PC-3 (cell line): ENCODE results near the gene MRPL49. TPM values are rescaled to one million over a fixed set of nuclear protein-coding genes. Genes with fewer than 3 reads are reported as not detected.

ENCODE experiments used
- ATAC-seq: fragments of 200-7000 bp; cut with Tn5 transposase; 2 replicates; pipeline ENCODE4 v1.9.1; 2020; ENCODE audit warnings: mild to moderate bottlenecking, moderate library complexity
- BruUV-seq: library from RNA; stranded (reverse); fragments of 400-500 nt; replicated peaks from 2 replicates; lab custom pipeline; 2021; lab: Mats Ljungman, UMichigan
- CTCF ChIA-PET: fragments of 300-600 bp; sonication (Branson Sonifier 250); formaldehyde crosslinking; loops from one replicate; lab custom pipeline; 2022; ENCODE audit warnings: antibody characterized with exemption; lab: Charles Lee
- POLR2A ChIA-PET: fragments of 300-600 bp; sonication (Branson Sonifier 250); formaldehyde crosslinking; loops from one replicate; lab custom pipeline; 2022; ENCODE audit warnings: antibody characterized with exemption; ENCODE audit not compliant: unreplicated experiment; lab: Charles Lee
- DNase-seq: peaks from one replicate; pipeline ENCODE4 v3.0.0-alpha.2; 2015
- H2AFZ ChIP-seq: fragments of 300-600 bp; sonication (generic); 2 replicates; pipeline ENCODE4 v1.6.0; 2016; ENCODE audit warnings: antibody characterized with exemption, low read length
- H3F3A ChIP-seq: fragments of 300-600 bp; sonication (generic); one replicate; pipeline ENCODE4 v1.6.0; 2017; ENCODE audit warnings: antibody characterized with exemption, low read length, control low read depth, mild to moderate bottlenecking; ENCODE audit not compliant: unreplicated experiment
- H3K27ac ChIP-seq: fragments of 300-600 bp; sonication (generic); 2 replicates; pipeline ENCODE4 v1.5.1; 2016; ENCODE audit warnings: mild to moderate bottlenecking, low read length
- H3K27me3 ChIP-seq: fragments of 300-600 bp; sonication (generic); 2 replicates; pipeline ENCODE4 v1.6.1; 2016; ENCODE audit warnings: low read length, mixed read lengths
- H3K36me3 ChIP-seq: fragments of 300-600 bp; sonication (generic); 2 replicates; pipeline ENCODE4 v1.6.1; 2016; ENCODE audit warnings: low read depth, mixed run types, low read length, mixed read lengths
- H3K4me1 ChIP-seq: fragments of 300-600 bp; sonication (generic); 2 replicates; pipeline ENCODE4 v1.5.1; 2016; ENCODE audit warnings: low read length; ENCODE audit not compliant: insufficient read depth
- H3K4me2 ChIP-seq: fragments of 300-600 bp; sonication (generic); 2 replicates; pipeline ENCODE4 v1.6.0; 2016; ENCODE audit warnings: low read length
- H3K4me3 ChIP-seq: fragments of 300-600 bp; sonication (generic); 2 replicates; pipeline ENCODE4 v1.5.1; 2016; ENCODE audit warnings: mild to moderate bottlenecking, low read length, mixed read lengths
- H3K79me2 ChIP-seq: fragments of 300-600 bp; sonication (generic); 2 replicates; pipeline ENCODE4 v1.6.1; 2017; ENCODE audit warnings: low read length, mixed read lengths
- H3K9ac ChIP-seq: fragments of 300-600 bp; sonication (generic); 2 replicates; pipeline ENCODE4 v1.6.0; 2016; ENCODE audit warnings: mild to moderate bottlenecking, low read length
- H3K9me2 ChIP-seq: fragments of 300-600 bp; sonication (generic); replicated peaks from 2 replicates; pipeline ENCODE4 v1.6.1; 2016; ENCODE audit warnings: mixed run types, low read length, mixed read lengths
- H3K9me3 ChIP-seq: fragments of 300-600 bp; sonication (generic); 2 replicates; pipeline ENCODE4 v1.6.1; 2016; ENCODE audit warnings: low read length, mixed read lengths
- H4K20me1 ChIP-seq: fragments of 300-600 bp; sonication (generic); 2 replicates; pipeline ENCODE4 v1.6.1; 2016; ENCODE audit warnings: low read length, mixed read lengths
- EZH2 ChIP-seq: fragments of 300-600 bp; sonication (generic); IDR thresholded peaks from one replicate; pipeline ENCODE4 v1.6.1; 2017; ENCODE audit warnings: antibody characterized with exemption, mild to moderate bottlenecking, low read length; ENCODE audit not compliant: unreplicated experiment
- EZH2phosphoT487 ChIP-seq: fragments of 300-600 bp; sonication (generic); IDR thresholded peaks from 2 replicates; pipeline ENCODE4 v1.6.1; 2018; ENCODE audit warnings: mild to moderate bottlenecking, antibody characterized with exemption, low read length, borderline replicate concordance
- intact Hi-C: fragments of 100-400 bp; cut with micrococcal nuclease; formaldehyde crosslinking; loops from 2 replicates; pipeline ENCODE4 v1.9.0; 2023
- total RNA-seq: library from RNA; depleted of rRNA; stranded (reverse); fragments of >200 nt; gene quantifications from 2 replicates; pipeline ENCODE4 v1.2.3, GENCODE V29; 2014
- TF ChIP-seq, protein P1 (sequence below): fragments of 300-600 bp; sonication (generic); conservative IDR thresholded peaks from 2 replicates; pipeline ENCODE4 v1.5.1; 2017; ENCODE audit warnings: antibody characterized with exemption, low read depth, mild to moderate bottlenecking, low read length

The MRPL49 gene
- total RNA-seq, 1 experiment from 2014 or later, result 163 TPM

DNA sequence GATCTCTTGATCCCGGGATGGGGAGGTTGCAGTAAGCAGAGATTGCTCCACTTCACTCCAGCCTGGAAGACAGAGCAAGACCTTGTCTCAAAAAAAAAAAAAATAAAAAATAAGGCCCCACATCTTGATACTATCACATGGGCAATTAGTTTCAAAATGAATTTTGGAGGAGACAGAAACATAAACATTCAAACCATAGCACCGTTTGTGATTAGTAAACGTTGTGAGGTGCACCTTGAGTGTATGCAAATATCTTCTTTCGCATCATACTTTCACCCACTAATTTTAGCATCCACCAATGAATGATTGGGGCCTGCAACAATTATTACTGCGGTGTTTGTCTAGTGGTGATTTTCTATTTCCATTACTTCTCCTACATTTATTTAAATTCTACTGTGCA is 36.9 kb downstream of the MRPL49 start:
- BruUV-seq, result no TSS peak
- no peak overlapping the region for H3K4me2 ChIP-seq
- ChIA-PET CTCF (no interaction called here), POLR2A (no interaction called here)
- no peaks in the 10 kb centered on the region for H3K79me2 ChIP-seq
- H3F3A ChIP-seq, result no peaks in the 10 kb centered on the region
- no peaks in the 10 kb centered on the region for H3K9me2 ChIP-seq
- no peak overlapping the region for H2AFZ ChIP-seq
- H3K27ac ChIP-seq, result no peak overlapping the region
- no peaks in the 10 kb centered on the region for H3K4me1 ChIP-seq
- H4K20me1 ChIP-seq, result no peaks in the 10 kb centered on the region
- no peaks in the 10 kb centered on the region for H3K27me3 ChIP-seq
- H3K4me3 ChIP-seq, result no peak overlapping the region
- no peaks in the 10 kb centered on the region for H3K36me3 ChIP-seq
- H3K9ac ChIP-seq, result no peak overlapping the region
- intact Hi-C loops, result no loop called here
- no peak for DNase-seq
- TF ChIP-seq, protein P1, sequence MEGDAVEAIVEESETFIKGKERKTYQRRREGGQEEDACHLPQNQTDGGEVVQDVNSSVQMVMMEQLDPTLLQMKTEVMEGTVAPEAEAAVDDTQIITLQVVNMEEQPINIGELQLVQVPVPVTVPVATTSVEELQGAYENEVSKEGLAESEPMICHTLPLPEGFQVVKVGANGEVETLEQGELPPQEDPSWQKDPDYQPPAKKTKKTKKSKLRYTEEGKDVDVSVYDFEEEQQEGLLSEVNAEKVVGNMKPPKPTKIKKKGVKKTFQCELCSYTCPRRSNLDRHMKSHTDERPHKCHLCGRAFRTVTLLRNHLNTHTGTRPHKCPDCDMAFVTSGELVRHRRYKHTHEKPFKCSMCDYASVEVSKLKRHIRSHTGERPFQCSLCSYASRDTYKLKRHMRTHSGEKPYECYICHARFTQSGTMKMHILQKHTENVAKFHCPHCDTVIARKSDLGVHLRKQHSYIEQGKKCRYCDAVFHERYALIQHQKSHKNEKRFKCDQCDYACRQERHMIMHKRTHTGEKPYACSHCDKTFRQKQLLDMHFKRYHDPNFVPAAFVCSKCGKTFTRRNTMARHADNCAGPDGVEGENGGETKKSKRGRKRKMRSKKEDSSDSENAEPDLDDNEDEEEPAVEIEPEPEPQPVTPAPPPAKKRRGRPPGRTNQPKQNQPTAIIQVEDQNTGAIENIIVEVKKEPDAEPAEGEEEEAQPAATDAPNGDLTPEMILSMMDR, result no peak
- TF ChIP-seq EZH2phosphoT487, result no peak
- no peak for TF ChIP-seq EZH2
- no peaks in the 10 kb centered on the region for H3K9me3 ChIP-seq
- no peak for ATAC-seq

- Histone ChIP-seq H3K9ac (no peak overlapping the region), H3K9me3 (no peaks in the 10 kb centered on the region), H3K79me2 (no peaks in the 10 kb centered on the region), H3K27ac (no peak overlapping the region), H3K4me2 (no peak overlapping the region), H3K4me1 (peaks cover 2% of the 10 kb centered on the region; the same call in 1 of the 2 replicates), H3K27me3 (no peaks in the 10 kb centered on the region), H2AFZ (no peak overlapping the region), H3F3A (no peaks in the 10 kb centered on the region), H4K20me1 (no peaks in the 10 kb centered on the region), H3K4me3 (no peak overlapping the region), H3K9me2 (no peaks in the 10 kb centered on the region), H3K36me3 (no peaks in the 10 kb centered on the region)
- ATAC-seq (no peak), DNase-seq (no peak)
- no peak for TF ChIP-seq EZH2
- TF ChIP-seq, protein P1, result no peak
- ChIA-PET POLR2A (no interaction called here), CTCF (no interaction called here)
- intact Hi-C loops, result no loop called here
- no TSS peak for BruUV-seq
Measured at GRCh38 chr11:65160643-65161042, 38.5 kb downstream of the MRPL49 start.

- POLR2A ChIA-PET, result interaction anchor here (0.5 to 0.6 kb wide), 3 partner anchors 24 to 345 kb away, joined by 3 to 9 read pairs (median 3); no protein-coding TSS in a partner anchor
Measured at GRCh38 chr11:65163684-65164083, 41.6 kb downstream of the MRPL49 start.

More at GRCh38 chr11:65163684-65164083, 41.6 kb downstream of the MRPL49 start:
- BruUV-seq, result no TSS peak
- intact Hi-C loops, result no loop called here
- Histone ChIP-seq H3K36me3 (no peaks in the 10 kb centered on the region), H3K4me2 (no peak overlapping the region), H3K9me3 (no peaks in the 10 kb centered on the region), H3K4me3 (no peak overlapping the region), H3K4me1 (peaks cover 7% of the 10 kb centered on the region; the same call in 1 of the 2 replicates), H3K9ac (no peak overlapping the region), H2AFZ (no peak overlapping the region), H3K27ac (no peak overlapping the region), H3K27me3 (no peaks in the 10 kb centered on the region), H3F3A (no peaks in the 10 kb centered on the region), H3K9me2 (no peaks in the 10 kb centered on the region), H4K20me1 (no peaks in the 10 kb centered on the region), H3K79me2 (no peaks in the 10 kb centered on the region)
- CTCF ChIA-PET, result no interaction called here
- DNase-seq (no peak), ATAC-seq (no peak)
- no peak for TF ChIP-seq EZH2phosphoT487
- TF ChIP-seq, protein P1, result no peak
- no peak for TF ChIP-seq EZH2
